ENCODE measurements around the gene TNFRSF1B. TPM values are rescaled to one million over a fixed set of nuclear protein-coding genes. Genes with fewer than 3 reads are reported as not detected.

TNFRSF1B gene
- total RNA-seq, 2 experiments from 2014 or later: 173 to 191 TPM

GRCh38 chr1:12177156-12177998 is 10.6 kb downstream of the TNFRSF1B start:
- ChIA-PET CTCF (interaction anchor here (1.0 to 7.4 kb wide), 15 partner anchors 8 to 442 kb away, joined by 3 to 98 read pairs (median 4); partner anchors contain the start of gene TNFRSF1B), POLR2A (interaction anchor here (0.6 to 5.3 kb wide), 17 partner anchors 10 to 269 kb away, joined by 3 to 57 read pairs (median 5); partner anchors contain the start of gene TNFRSF1B)
- peaks cover 71% of the 10 kb centered on the region for H3K36me3 Mint-ChIP-seq (ENCODE audit: low read depth)
- intact Hi-C loops (cut with micrococcal nuclease): loop anchor here (5.0 kb wide), 1 partner anchor 50 kb away; no protein-coding TSS in a partner anchor
- peaks cover 86% of the 10 kb centered on the region for H3K4me1 Mint-ChIP-seq (ENCODE audit: low read depth)
- TF ChIP-seq, protein P1, sequence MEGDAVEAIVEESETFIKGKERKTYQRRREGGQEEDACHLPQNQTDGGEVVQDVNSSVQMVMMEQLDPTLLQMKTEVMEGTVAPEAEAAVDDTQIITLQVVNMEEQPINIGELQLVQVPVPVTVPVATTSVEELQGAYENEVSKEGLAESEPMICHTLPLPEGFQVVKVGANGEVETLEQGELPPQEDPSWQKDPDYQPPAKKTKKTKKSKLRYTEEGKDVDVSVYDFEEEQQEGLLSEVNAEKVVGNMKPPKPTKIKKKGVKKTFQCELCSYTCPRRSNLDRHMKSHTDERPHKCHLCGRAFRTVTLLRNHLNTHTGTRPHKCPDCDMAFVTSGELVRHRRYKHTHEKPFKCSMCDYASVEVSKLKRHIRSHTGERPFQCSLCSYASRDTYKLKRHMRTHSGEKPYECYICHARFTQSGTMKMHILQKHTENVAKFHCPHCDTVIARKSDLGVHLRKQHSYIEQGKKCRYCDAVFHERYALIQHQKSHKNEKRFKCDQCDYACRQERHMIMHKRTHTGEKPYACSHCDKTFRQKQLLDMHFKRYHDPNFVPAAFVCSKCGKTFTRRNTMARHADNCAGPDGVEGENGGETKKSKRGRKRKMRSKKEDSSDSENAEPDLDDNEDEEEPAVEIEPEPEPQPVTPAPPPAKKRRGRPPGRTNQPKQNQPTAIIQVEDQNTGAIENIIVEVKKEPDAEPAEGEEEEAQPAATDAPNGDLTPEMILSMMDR (IDR thresholded peaks at IDR 0.05): no peak
- H3K4me3 Mint-ChIP-seq: peak overlapping the region; percentile 67
- DNase-seq (peak; percentile 70), ATAC-seq (peak; percentile 12)
- peak overlapping the region; percentile 98 for H3K27ac Mint-ChIP-seq
- H3K9me3 Mint-ChIP-seq: peaks cover 2% of the 10 kb centered on the region
- no peaks in the 10 kb centered on the region for H3K27me3 Mint-ChIP-seq

DNA sequence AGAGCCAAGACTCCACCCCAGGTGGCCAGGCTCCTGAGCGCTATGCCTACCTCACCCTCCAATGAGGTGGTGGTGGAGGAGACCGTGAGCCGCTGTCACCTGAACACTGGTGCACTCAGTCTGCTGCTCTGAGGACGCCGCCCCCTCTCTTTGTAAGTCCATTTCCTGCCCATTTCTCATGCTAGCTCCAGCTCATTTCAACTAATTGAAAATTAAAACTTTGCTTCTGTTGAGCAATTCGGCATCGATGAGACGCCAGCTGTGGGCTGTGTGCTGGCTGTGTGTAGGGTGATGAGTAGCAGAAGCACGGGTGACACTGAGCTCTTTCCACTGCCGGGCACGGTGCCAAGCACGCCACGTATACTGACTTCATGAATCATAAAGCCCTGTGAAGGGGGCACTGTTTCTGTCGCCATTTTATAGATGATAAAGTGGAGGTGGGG is 11.2 kb downstream of the TNFRSF1B start:
- Mint-ChIP-seq H3K9me3 (peaks cover 2% of the 10 kb centered on the region), H3K27ac (peak overlapping the region; percentile 98), H3K36me3 (ENCODE audit: low read depth) (peaks cover 70% of the 10 kb centered on the region), H3K27me3 (no peaks in the 10 kb centered on the region), H3K4me1 (ENCODE audit: low read depth) (peaks cover 85% of the 10 kb centered on the region), H3K4me3 (peak overlapping the region; percentile 67)
- ATAC-seq (peak; percentile 72), DNase-seq (peak; percentile 99)
- intact Hi-C loops (cut with micrococcal nuclease): loop anchor here (5.0 kb wide), 1 partner anchor 51 kb away; no protein-coding TSS in a partner anchor
- ChIA-PET POLR2A (interaction anchor here (0.6 to 5.3 kb wide), 16 partner anchors 9 to 269 kb away, joined by 3 to 57 read pairs (median 8); partner anchors contain the start of genes MFN2 and TNFRSF1B), CTCF (interaction anchor here (1.0 to 7.4 kb wide), 14 partner anchors 9 to 441 kb away, joined by 3 to 98 read pairs (median 4); partner anchors contain the start of gene TNFRSF1B)
- TF ChIP-seq, protein P1 (IDR thresholded peaks at IDR 0.05): no peak

DNA sequence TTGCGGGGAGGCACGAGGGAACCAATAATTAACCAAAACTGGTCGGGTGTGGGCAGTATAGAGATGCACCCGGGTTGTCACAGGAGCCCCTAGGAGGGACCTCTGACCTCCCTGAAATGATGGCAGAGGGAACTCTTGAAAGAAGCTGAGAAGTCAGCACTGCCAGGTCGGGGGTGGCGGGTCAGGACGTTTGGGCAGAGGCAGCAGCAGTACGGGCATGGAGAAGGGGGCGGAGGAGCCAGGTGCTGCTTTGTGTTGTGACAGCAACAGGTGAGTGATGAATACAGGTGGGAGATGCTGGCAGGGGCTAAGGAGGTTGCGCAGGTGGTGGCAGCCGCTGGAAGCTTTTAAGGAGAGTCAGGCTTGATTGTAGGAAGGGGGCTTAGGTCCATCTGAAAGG is 11.7 kb downstream of the TNFRSF1B start:
- Mint-ChIP-seq H3K27ac (peak overlapping the region; percentile 98), H3K36me3 (ENCODE audit: low read depth) (peaks cover 69% of the 10 kb centered on the region), H3K27me3 (no peaks in the 10 kb centered on the region), H3K9me3 (peaks cover 2% of the 10 kb centered on the region), H3K4me3 (peak overlapping the region; percentile 67), H3K4me1 (ENCODE audit: low read depth) (peaks cover 80% of the 10 kb centered on the region)
- TF ChIP-seq, protein P1 (IDR thresholded peaks at IDR 0.05): no peak
- CTCF ChIA-PET: interaction anchor here (1.0 to 7.4 kb wide), 10 partner anchors 10 to 441 kb away, joined by 3 to 98 read pairs (median 6); partner anchors contain the start of gene TNFRSF1B
- DNase-seq (no peak), ATAC-seq (peak; percentile 7)
- POLR2A ChIA-PET: interaction anchor here (0.7 to 5.3 kb wide), 14 partner anchors 9 to 270 kb away, joined by 3 to 57 read pairs (median 8); partner anchors contain the start of genes MFN2 and TNFRSF1B
- intact Hi-C loops (cut with micrococcal nuclease): loop anchor here (5.0 kb wide), 1 partner anchor 51 kb away; no protein-coding TSS in a partner anchor

DNA sequence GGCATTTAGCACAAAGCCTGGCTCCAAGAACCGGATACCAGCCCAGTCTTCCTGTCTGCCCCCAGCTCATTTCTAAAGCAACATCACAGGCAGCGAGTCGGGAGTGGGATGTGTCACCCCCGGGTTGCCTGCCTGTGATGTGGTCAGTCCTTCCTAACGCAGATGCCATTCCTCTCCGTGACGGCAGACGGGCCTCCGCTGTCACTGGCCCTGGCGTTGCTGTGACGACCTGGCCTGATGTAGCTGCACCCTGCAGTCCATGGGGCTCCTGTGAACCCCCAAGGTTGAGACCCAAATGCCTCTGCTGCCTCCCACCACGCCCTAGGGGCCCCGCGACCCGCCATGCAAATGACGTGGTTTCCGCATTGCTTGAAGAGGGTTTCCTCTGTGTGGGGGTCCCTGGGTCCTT is 12.3 kb downstream of the TNFRSF1B start:
- Mint-ChIP-seq H3K4me3 (peak overlapping the region; percentile 67), H3K27ac (peak overlapping the region; percentile 98), H3K9me3 (peaks cover 2% of the 10 kb centered on the region), H3K4me1 (ENCODE audit: low read depth) (peaks cover 82% of the 10 kb centered on the region), H3K27me3 (no peaks in the 10 kb centered on the region), H3K36me3 (ENCODE audit: low read depth) (peaks cover 67% of the 10 kb centered on the region)
- intact Hi-C loops (cut with micrococcal nuclease): loop anchor here (5.0 kb wide), 1 partner anchor 52 kb away; no protein-coding TSS in a partner anchor
- CTCF ChIA-PET: interaction anchor here (0.7 to 7.4 kb wide), 5 partner anchors 10 to 55 kb away, joined by 3 to 98 read pairs (median 7); no protein-coding TSS in a partner anchor
- ATAC-seq (peak; percentile 59), DNase-seq (peak; percentile 95)
- TF ChIP-seq, protein P1 (IDR thresholded peaks at IDR 0.05): no peak
- POLR2A ChIA-PET: interaction anchor here (0.8 to 5.3 kb wide), 13 partner anchors 8 to 270 kb away, joined by 3 to 57 read pairs (median 10); partner anchors contain the start of gene TNFRSF1B
